HG03565 (cell line): ENCODE data around the gene PHLPP1.
"Not testable (repeated sequence)": the region's sequence is repeated elsewhere in the genome, so short reads cannot be mapped to it uniquely, and the experiment has no call there.

Experiments
- ATAC-seq: cut with Tn5 transposase; IDR thresholded peaks from one replicate; pipeline ENCODE4 v1.9.1; 2021; ENCODE audit warnings: mild to moderate bottlenecking, moderate library complexity; ENCODE audit not compliant: unreplicated experiment

Gene PHLPP1

GRCh38 chr18:62715436-62715758 is at the start of gene PHLPP1:
Gene PHLPP1, plus strand, starts transcription at chr18:62715541. Its CDS starts 143 bp downstream, at chr18:62715684.
- peak; percentile 5 for ATAC-seq

GRCh38 chr18:62669225-62669624 is 46.1 kb upstream of the PHLPP1 start:
- ATAC-seq = no peak

- ATAC-seq = no peak
Observed at GRCh38 chr18:62670573-62670972, 44.8 kb upstream of the PHLPP1 start.

GRCh38 chr18:62672600-62672999 is 42.7 kb upstream of the PHLPP1 start:
- ATAC-seq = no peak

GRCh38 chr18:62678847-62679485 is 36.4 kb upstream of the PHLPP1 start:
- ATAC-seq = no peak

GRCh38 chr18:62682371-62682770 is 33.0 kb upstream of the PHLPP1 start:
- ATAC-seq = no peak

- ATAC-seq = no peak
Observed at GRCh38 chr18:62683935-62684334, 31.4 kb upstream of the PHLPP1 start.

GRCh38 chr18:62688743-62689317 is 26.5 kb upstream of the PHLPP1 start:
- ATAC-seq = no peak

- ATAC-seq = no peak
Observed at GRCh38 chr18:62690236-62690815, 25.0 kb upstream of the PHLPP1 start.

GRCh38 chr18:62693659-62694058 is 21.7 kb upstream of the PHLPP1 start:
- no peak for ATAC-seq

- ATAC-seq = no peak
Observed at GRCh38 chr18:62697636-62698035, 17.7 kb upstream of the PHLPP1 start.

GRCh38 chr18:62702259-62702658 is 13.1 kb upstream of the PHLPP1 start:
- ATAC-seq = no peak

GRCh38 chr18:62706879-62707278 is 8.5 kb upstream of the PHLPP1 start:
- ATAC-seq = not testable (repeated sequence)

GRCh38 chr18:62709908-62710307 is 5.4 kb upstream of the PHLPP1 start:
- ATAC-seq = not testable (repeated sequence)

GRCh38 chr18:62710417-62710816 is 4.9 kb upstream of the PHLPP1 start:
- ATAC-seq = no peak

GRCh38 chr18:62711781-62712180 is 3.6 kb upstream of the PHLPP1 start:
- no peak for ATAC-seq

GRCh38 chr18:62713651-62714247 is 1.6 kb upstream of the PHLPP1 start:
- no peak for ATAC-seq

- peak; percentile 65 for ATAC-seq
Observed at GRCh38 chr18:62714671-62715435, 488 bp upstream of the PHLPP1 start.

- peak; percentile 30 for ATAC-seq
Observed at GRCh38 chr18:62715759-62716615, 646 bp downstream of the PHLPP1 start.

GRCh38 chr18:62716619-62717168 is 1.4 kb downstream of the PHLPP1 start:
- ATAC-seq = no peak
